C4-2B (cell line): ENCODE measurements around the gene ZNF146.

Experiments
- ZFX ChIP-seq: fragments of 450-650 bp; IDR thresholded peaks from 2 replicates; pipeline ENCODE4 v1.6.1; 2017
- TF ChIP-seq, protein P1 (sequence below): fragments of 450-650 bp; conservative IDR thresholded peaks from 2 replicates; pipeline ENCODE4 v1.5.1; 2017; ENCODE audit warnings: mild to moderate bottlenecking

- TF ChIP-seq, protein P1, sequence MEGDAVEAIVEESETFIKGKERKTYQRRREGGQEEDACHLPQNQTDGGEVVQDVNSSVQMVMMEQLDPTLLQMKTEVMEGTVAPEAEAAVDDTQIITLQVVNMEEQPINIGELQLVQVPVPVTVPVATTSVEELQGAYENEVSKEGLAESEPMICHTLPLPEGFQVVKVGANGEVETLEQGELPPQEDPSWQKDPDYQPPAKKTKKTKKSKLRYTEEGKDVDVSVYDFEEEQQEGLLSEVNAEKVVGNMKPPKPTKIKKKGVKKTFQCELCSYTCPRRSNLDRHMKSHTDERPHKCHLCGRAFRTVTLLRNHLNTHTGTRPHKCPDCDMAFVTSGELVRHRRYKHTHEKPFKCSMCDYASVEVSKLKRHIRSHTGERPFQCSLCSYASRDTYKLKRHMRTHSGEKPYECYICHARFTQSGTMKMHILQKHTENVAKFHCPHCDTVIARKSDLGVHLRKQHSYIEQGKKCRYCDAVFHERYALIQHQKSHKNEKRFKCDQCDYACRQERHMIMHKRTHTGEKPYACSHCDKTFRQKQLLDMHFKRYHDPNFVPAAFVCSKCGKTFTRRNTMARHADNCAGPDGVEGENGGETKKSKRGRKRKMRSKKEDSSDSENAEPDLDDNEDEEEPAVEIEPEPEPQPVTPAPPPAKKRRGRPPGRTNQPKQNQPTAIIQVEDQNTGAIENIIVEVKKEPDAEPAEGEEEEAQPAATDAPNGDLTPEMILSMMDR: no peak
- no peak for TF ChIP-seq ZFX
Observed at GRCh38 chr19:36256853-36257519, 42.1 kb downstream of the ZNF146 start.
